Measurements from ENCODE around the gene GNAQ.

GNAQ gene

DNA sequence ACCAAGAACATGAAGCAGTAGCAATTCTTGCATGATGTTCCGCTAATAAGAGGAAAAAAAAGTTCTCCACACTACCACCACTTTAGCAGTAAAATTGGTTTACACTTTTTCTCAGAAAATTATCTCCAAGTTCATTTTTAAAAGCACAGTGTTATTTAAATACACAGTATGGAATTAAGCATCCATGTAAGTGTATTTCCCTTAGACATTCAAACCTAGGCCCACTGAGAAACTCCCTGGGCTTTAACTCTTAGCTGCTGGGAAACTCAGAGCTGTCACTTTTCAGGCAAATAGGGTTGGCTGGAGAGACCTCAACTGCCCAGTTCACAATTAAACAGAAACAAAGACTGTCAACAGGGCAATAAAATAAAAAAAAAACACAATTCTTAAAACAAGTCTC lies 2.7 kb downstream of the GNAQ start:
- POLR2A ChIA-PET, result no interaction called here
- TF ChIP-seq, protein P1, sequence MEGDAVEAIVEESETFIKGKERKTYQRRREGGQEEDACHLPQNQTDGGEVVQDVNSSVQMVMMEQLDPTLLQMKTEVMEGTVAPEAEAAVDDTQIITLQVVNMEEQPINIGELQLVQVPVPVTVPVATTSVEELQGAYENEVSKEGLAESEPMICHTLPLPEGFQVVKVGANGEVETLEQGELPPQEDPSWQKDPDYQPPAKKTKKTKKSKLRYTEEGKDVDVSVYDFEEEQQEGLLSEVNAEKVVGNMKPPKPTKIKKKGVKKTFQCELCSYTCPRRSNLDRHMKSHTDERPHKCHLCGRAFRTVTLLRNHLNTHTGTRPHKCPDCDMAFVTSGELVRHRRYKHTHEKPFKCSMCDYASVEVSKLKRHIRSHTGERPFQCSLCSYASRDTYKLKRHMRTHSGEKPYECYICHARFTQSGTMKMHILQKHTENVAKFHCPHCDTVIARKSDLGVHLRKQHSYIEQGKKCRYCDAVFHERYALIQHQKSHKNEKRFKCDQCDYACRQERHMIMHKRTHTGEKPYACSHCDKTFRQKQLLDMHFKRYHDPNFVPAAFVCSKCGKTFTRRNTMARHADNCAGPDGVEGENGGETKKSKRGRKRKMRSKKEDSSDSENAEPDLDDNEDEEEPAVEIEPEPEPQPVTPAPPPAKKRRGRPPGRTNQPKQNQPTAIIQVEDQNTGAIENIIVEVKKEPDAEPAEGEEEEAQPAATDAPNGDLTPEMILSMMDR (IDR thresholded peaks at IDR 0.05; ENCODE audit: control extremely low read depth, extremely low read depth, low read depth, missing control alignments), result no peak
- no peak for DNase-seq (ENCODE audit: extremely low spot score)
- CTCF ChIA-PET, result no interaction called here

DNA sequence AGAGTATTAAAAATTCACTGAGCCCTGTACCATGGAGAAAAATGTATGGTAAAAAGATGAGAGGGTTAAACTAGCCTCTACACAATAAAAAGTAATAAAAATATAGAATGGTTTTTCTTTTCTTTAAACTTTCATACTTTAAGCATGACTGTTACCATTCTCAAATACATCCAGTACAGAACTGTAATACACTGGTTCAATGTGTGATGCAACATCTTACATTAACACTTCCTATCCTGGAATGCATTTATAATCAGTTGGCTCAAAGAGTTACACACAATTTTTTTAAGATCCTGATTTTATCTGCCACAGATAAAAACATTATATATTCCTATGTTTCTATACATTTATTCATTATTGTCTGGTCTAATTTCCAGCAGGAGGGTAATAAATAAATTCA lies 4.7 kb downstream of the GNAQ start:
- ChIA-PET POLR2A (no interaction called here), CTCF (interaction anchor here (1.0 kb wide), 1 partner anchor 9 kb away, joined by 3 read pairs; no protein-coding TSS in a partner anchor)
- DNase-seq (ENCODE audit: extremely low spot score), result no peak
- TF ChIP-seq, protein P1 (IDR thresholded peaks at IDR 0.05; ENCODE audit: control extremely low read depth, extremely low read depth, low read depth, missing control alignments), result no peak

DNA sequence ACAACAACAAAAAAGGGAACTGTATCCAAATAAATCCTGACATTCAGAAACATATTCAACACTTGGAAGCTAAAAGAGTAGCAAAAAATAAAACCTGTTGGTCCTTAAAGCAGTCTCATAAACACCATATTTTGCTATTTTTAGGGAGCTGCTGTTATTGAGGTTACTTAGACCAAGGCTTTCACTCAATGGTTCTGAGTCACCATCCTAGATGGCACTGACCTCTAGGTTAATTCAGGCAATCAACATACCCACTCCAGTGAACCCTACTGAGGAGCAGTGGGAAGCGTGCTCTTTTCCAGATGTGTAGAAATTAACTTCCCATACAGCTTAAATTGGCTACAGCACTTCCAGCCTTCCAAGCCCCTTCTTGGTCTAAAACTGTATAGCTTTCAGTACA lies 5.2 kb downstream of the GNAQ start:
- ChIA-PET POLR2A (no interaction called here), CTCF (interaction anchor here (1.0 kb wide), 2 partner anchors 10 to 51 kb away, joined by 3 read pairs; no protein-coding TSS in a partner anchor)
- TF ChIP-seq, protein P1 (IDR thresholded peaks at IDR 0.05; ENCODE audit: control extremely low read depth, extremely low read depth, low read depth, missing control alignments), result no peak
- DNase-seq (ENCODE audit: extremely low spot score), result no peak

DNA sequence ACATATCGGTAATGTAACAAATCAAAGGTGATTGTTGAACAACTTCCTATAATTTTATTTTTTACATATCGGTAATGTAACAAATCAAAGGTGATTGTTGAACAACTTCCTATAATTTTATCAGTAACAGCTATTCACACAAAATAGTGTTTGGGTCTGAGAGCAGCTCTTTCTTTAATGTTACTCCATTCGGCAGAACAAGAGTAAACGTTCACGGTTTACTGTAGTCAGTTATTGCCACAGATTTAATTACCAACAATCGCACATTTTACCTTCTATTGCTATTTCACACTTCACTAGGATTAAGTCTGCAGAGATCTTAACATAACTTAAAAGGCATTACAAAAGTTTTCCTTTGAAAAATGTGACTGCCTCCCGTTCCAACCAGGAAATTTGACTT lies 6.4 kb downstream of the GNAQ start:
- ChIA-PET CTCF (interaction anchor here (1.6 kb wide), 1 partner anchor 10 kb away, joined by 8 read pairs; no protein-coding TSS in a partner anchor), POLR2A (no interaction called here)
- no peak for DNase-seq (ENCODE audit: extremely low spot score)
- TF ChIP-seq, protein P1 (IDR thresholded peaks at IDR 0.05; ENCODE audit: control extremely low read depth, extremely low read depth, low read depth, missing control alignments), result no peak

DNA sequence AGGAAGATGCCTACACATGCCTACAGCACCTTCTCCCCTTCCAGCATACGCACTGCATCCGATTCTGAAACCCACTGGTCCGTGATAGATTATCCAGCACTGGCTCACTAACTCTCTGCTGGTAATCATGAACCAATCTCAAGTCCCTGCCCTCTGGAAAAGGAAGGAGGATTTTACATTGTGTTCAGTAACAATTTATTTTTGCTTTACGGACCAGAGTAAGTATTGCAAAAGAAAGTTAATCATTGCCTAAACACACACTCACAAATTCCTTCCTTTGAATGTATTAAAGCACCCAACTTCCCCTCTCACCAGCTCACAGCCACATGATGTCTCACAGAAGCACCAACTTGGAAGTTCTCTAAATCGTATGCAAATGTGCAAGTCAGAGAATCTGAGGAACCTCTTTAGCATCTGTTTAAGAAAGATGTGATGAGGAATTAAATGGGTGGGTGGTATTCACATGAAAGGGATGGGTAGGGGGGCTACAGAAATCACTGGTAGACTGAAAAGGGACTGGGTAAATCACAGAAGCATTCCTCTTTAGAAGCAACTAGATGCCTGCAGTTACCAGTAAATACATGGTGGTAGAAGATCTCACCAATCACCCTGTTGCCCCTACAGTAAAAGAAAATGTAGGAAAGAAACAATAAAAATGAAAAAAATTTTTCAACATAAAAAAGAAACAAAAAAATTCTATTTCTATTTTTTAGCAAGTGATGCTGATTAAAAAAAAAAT lies 8.4 kb downstream of the GNAQ start:
- POLR2A ChIA-PET, result no interaction called here
- DNase-seq (ENCODE audit: extremely low spot score), result no peak
- CTCF ChIA-PET, result no interaction called here
- TF ChIP-seq, protein P1 (IDR thresholded peaks at IDR 0.05; ENCODE audit: control extremely low read depth, extremely low read depth, low read depth, missing control alignments), result no peak

DNA sequence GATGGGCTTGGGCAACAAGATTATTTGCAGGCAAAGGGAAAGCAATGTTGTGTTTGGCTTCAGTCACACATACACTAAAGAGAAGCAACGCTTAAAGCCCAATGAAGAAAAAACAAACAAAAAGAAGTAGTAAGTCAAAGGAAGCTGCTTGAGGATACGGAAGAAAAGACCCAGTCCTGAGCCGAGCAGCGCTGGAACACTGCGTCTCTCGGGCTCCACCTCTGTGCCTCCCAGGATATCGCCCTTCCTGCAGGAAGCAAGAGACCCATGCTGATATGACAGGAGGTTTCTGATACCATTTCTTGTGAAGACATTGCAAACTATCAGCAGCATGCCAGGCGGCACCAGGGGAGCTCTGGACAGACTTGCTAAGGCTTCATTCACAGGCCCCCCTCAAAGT lies 9.9 kb downstream of the GNAQ start:
- ChIA-PET CTCF (interaction anchor here (2.0 kb wide), 1 partner anchor 13 kb away, joined by 9 read pairs; no protein-coding TSS in a partner anchor), POLR2A (no interaction called here)
- TF ChIP-seq, protein P1 (IDR thresholded peaks at IDR 0.05; ENCODE audit: control extremely low read depth, extremely low read depth, low read depth, missing control alignments), result no peak
- no peak for DNase-seq (ENCODE audit: extremely low spot score)

All from GM10248 (cell line).